Sigmoid colon (tissue), 7 donors: Measurements from ENCODE around the gene PHYHIPL. TPM values are rescaled to one million over a fixed set of nuclear protein-coding genes. Genes with fewer than 3 reads are reported as not detected.

Source experiments
- DNase-seq: peaks from one replicate; pipeline ENCODE4 v3.0.0-alpha.2; 2019
- H3K27ac ChIP-seq, 4 donors: fragments of 200-600 bp; sonication (generic); one replicate each; pipeline ENCODE4 v1.5.1; 2016 to 2019; ENCODE audit warnings: mild to moderate bottlenecking in 1 of 4
- H3K27me3 ChIP-seq, 3 donors: fragments of 200-600 bp; sonication (generic); one replicate each; pipeline ENCODE4 v1.5.1; 2019; ENCODE audit warnings: mild to moderate bottlenecking in 1 of 3
- H3K36me3 ChIP-seq, 4 donors: fragments of 200-600 bp; sonication (generic); one replicate each; pipeline ENCODE4 v1.5.1; 2016 to 2019
- H3K4me1 ChIP-seq, 4 donors: fragments of 200-600 bp; sonication (generic); one replicate each; pipeline ENCODE4 v1.5.1; 2017 to 2019
- H3K4me3 ChIP-seq, 4 donors: fragments of 200-600 bp; sonication (generic); one replicate each; pipeline ENCODE4 v1.5.1; 2017 to 2019; ENCODE audit warnings: mild to moderate bottlenecking in 2 of 4, moderate library complexity in 1 of 4
- H3K9me3 ChIP-seq, 4 donors: fragments of 200-600 bp in 3 of 4; sonication (generic) in 3 of 4; one replicate each; pipeline versions ENCODE4 v1.5.1 to v1.6.1; 2013 to 2019
- CTCF ChIP-seq, 4 experiments: fragments of 450-650 bp in 3 of 4; fragments of 200-600 bp in 1 of 4; IDR thresholded peaks; one replicate each; pipeline ENCODE4 v1.5.1; 2016 to 2019; ENCODE audit warnings: antibody characterized with exemption in 4 of 4, mild to moderate bottlenecking in 3 of 4, moderate library complexity in 2 of 4
- EP300 ChIP-seq, 4 donors: sonication (generic); formaldehyde crosslinking; IDR thresholded peaks; one replicate each; pipeline ENCODE4 v1.6.1; 2017; ENCODE audit warnings: antibody characterized with exemption in 4 of 4
- POLR2A ChIP-seq, 2 donors: fragments of 450-650 bp; IDR thresholded peaks; one replicate each; pipeline ENCODE4 v1.6.1; 2016; ENCODE audit warnings: antibody characterized with exemption in 2 of 2, mild to moderate bottlenecking in 2 of 2, moderate library complexity in 2 of 2
- POLR2AphosphoS5 ChIP-seq, 4 donors: sonication (generic); formaldehyde crosslinking; IDR thresholded peaks; one replicate each; pipeline ENCODE4 v1.6.1; 2017; ENCODE audit warnings: antibody characterized with exemption in 4 of 4
- WGBS, 2 donors: extraction: QIAGEN DNeasy Blood & Tissue Kit; methylation state at CpG; one replicate each; pipeline ENCODE4 v1.1.7; 2013; 5-methylcytosine and 5-hydroxymethylcytosine counted together
- intact Hi-C: fragments of 100-400 bp; cut with DNase I; formaldehyde crosslinking; loops from one replicate; pipeline ENCODE4 v1.15.1; 2023
- polyA plus RNA-seq, 3 donors: library from polyadenylated mRNA; stranded (reverse); fragments of 200-250 nt; gene quantifications; one replicate each; pipeline ENCODE4 v1.2.3, GENCODE V29; 2013
- total RNA-seq, 4 donors: library from RNA; depleted of rRNA; stranded (reverse); fragments of >200 nt; gene quantifications; one replicate each; pipeline ENCODE4 v1.1.0, GENCODE V29; 2016
- donor health status: healthy with polysubstance abuse.
- donor health status: Bipolar disorder and iron deficiency.
- donor health status: healthy.

Gene PHYHIPL
- 1 to 10 TPM in 2 of 4 donors, under 1 TPM in 2; 0.55 to 2.5 (median 1.4) TPM for total RNA-seq
- polyA plus RNA-seq, result under 1 TPM in 2 of 3 donors, not detected in 1; 0.60 to 0.67 TPM

- intact Hi-C loops, result no loop called here
- Histone ChIP-seq H3K27ac (no peak within 1 kb of the TSS), H3K9me3 (no peaks in the 10 kb centered on the region), H3K36me3 (no peaks in the 10 kb centered on the region), H3K4me3 (peak within 1 kb of the TSS; percentile 25 to 47 (median 40)), H3K27me3 (peaks cover 6 to 47% (median 34%) of the 10 kb centered on the region in 3 donors), H3K4me1 (peaks cover 0 to 20% (median 18%) of the 10 kb centered on the region in 4 donors)
- 2 to 3% methylated on average over 89 to 90 of the region's 90 CpGs for WGBS, 2 donors
- TF ChIP-seq POLR2AphosphoS5 (IDR thresholded peaks at IDR 0.05), result no peak
- no peak for TF ChIP-seq CTCF (IDR thresholded peaks at IDR 0.05)
- TF ChIP-seq POLR2A (IDR thresholded peaks at IDR 0.05), result no peak
- TF ChIP-seq EP300 (IDR thresholded peaks at IDR 0.05), result no peak
- peak; percentile 52 for DNase-seq
These were observed at the start of gene PHYHIPL for GRCh38 chr10:59176241-59177030. PHYHIPL (plus strand) TSS chr10:59176643; CDS start chr10:59176854, 211 bp downstream.

- TF ChIP-seq EP300 (IDR thresholded peaks at IDR 0.05) (no peak), POLR2AphosphoS5 (IDR thresholded peaks at IDR 0.05) (no peak), CTCF (IDR thresholded peaks at IDR 0.05) (no peak), POLR2A (IDR thresholded peaks at IDR 0.05) (no peak)
- Histone ChIP-seq H3K27ac (no peak overlapping the region), H3K4me1 (peaks cover 0 to 10% (median 5%) of the 10 kb centered on the region in 4 donors), H3K36me3 (no peaks in the 10 kb centered on the region), H3K27me3 (no peaks in the 10 kb centered on the region), H3K9me3 (no peaks in the 10 kb centered on the region), H3K4me3 (no peak overlapping the region)
- DNase-seq, result no peak
- WGBS, 2 donors, result 80 to 84% methylated on average over 3 of the region's 3 CpGs
- intact Hi-C loops, result no loop called here
These were observed 49.5 kb upstream of the PHYHIPL start for GRCh38 chr10:59126991-59127390.

GRCh38 chr10:59127991-59128390 lies 48.5 kb upstream of the PHYHIPL start:
- DNase-seq, result no peak
- no peaks in the 10 kb centered on the region for H3K9me3 ChIP-seq
- TF ChIP-seq EP300 (IDR thresholded peaks at IDR 0.05), result no peak
- no peak for TF ChIP-seq POLR2A (IDR thresholded peaks at IDR 0.05)
- no peak for TF ChIP-seq POLR2AphosphoS5 (IDR thresholded peaks at IDR 0.05)
- TF ChIP-seq CTCF (IDR thresholded peaks at IDR 0.05), result no peak
- H3K36me3 ChIP-seq, result no peaks in the 10 kb centered on the region
- H3K4me1 ChIP-seq, result peaks cover 0 to 10% (median 5%) of the 10 kb centered on the region in 4 donors
- no peaks in the 10 kb centered on the region for H3K27me3 ChIP-seq
- intact Hi-C loops, result no loop called here
- no peak overlapping the region for H3K4me3 ChIP-seq
- no peak overlapping the region for H3K27ac ChIP-seq
- whole genome bisulfite sequencing, 2 donors, result 83 to 91% methylated on average over 1 of the region's 1 CpG

- TF ChIP-seq CTCF (IDR thresholded peaks at IDR 0.05) (no peak), POLR2AphosphoS5 (IDR thresholded peaks at IDR 0.05) (no peak), POLR2A (IDR thresholded peaks at IDR 0.05) (no peak), EP300 (IDR thresholded peaks at IDR 0.05) (no peak)
- intact Hi-C loops, result no loop called here
- no peaks in the 10 kb centered on the region for H3K27me3 ChIP-seq
These were observed 46.6 kb upstream of the PHYHIPL start for GRCh38 chr10:59129867-59130266.

More at GRCh38 chr10:59129867-59130266, 46.6 kb upstream of the PHYHIPL start:
- no peak overlapping the region for H3K4me3 ChIP-seq
- peaks cover 0 to 10% (median 5%) of the 10 kb centered on the region in 4 donors for H3K4me1 ChIP-seq
- no peaks in the 10 kb centered on the region for H3K36me3 ChIP-seq
- no peaks in the 10 kb centered on the region for H3K9me3 ChIP-seq
- no peak for DNase-seq
- H3K27ac ChIP-seq, result no peak overlapping the region
